H9 (cell line): ENCODE measurements around the gene MARCKS. TPM values are rescaled to one million over a fixed set of nuclear protein-coding genes. Genes with fewer than 3 reads are reported as not detected.

Experiments used
- DNase-seq: peaks from one replicate; pipeline ENCODE4 v3.0.0-alpha.2; 2017
- H2AFZ ChIP-seq: one replicate; pipeline ENCODE4 v1.6.1; 2013; ENCODE audit warnings: mild to moderate bottlenecking, low read length, control low read depth, moderate library complexity
- H2AK5ac ChIP-seq: 2 replicates; pipeline ENCODE4 v1.6.1; 2013; ENCODE audit warnings: low read length, control low read depth, mixed read lengths; ENCODE audit not compliant: insufficient read length
- H2BK120ac ChIP-seq: one replicate; pipeline ENCODE4 v1.6.1; 2013; ENCODE audit warnings: low read depth, mild to moderate bottlenecking, low read length, control low read depth, inconsistent platforms; ENCODE audit not compliant: poor library complexity, severe bottlenecking
- H2BK12ac ChIP-seq: 2 replicates; pipeline ENCODE4 v1.6.1; 2013; ENCODE audit warnings: low read length, control low read depth, mixed read lengths, low read depth; ENCODE audit not compliant: insufficient read length
- H2BK15ac ChIP-seq: 2 replicates; pipeline ENCODE4 v1.6.1; 2013; ENCODE audit warnings: low read depth, low read length, control low read depth
- H2BK20ac ChIP-seq: one replicate; pipeline ENCODE4 v1.6.1; 2013; ENCODE audit warnings: low read depth, mild to moderate bottlenecking, low read length, control low read depth, inconsistent platforms; ENCODE audit not compliant: poor library complexity, severe bottlenecking
- H2BK5ac ChIP-seq: 2 replicates; pipeline ENCODE4 v1.6.1; 2013; ENCODE audit warnings: low read length, control low read depth, mixed read lengths; ENCODE audit not compliant: insufficient read length
- H3K14ac ChIP-seq: 2 replicates; pipeline ENCODE4 v1.6.1; 2013; ENCODE audit warnings: low read length, control low read depth; ENCODE audit not compliant: insufficient read depth
- H3K18ac ChIP-seq: 2 replicates; pipeline ENCODE4 v1.6.1; 2013; ENCODE audit warnings: low read depth, mild to moderate bottlenecking, mixed read lengths, low read length, control low read depth; ENCODE audit not compliant: insufficient read length
- H3K23ac ChIP-seq: 2 replicates; pipeline ENCODE4 v1.6.1; 2013; ENCODE audit warnings: low read length, control low read depth, mixed read lengths, low read depth; ENCODE audit not compliant: insufficient read length
- H3K23me2 ChIP-seq: 2 replicates; pipeline ENCODE4 v1.6.1; 2013; ENCODE audit warnings: low read depth, mild to moderate bottlenecking, mixed read lengths, low read length, control low read depth; ENCODE audit not compliant: insufficient read length, poor library complexity, severe bottlenecking
- H3K27ac ChIP-seq: 2 replicates; pipeline ENCODE4 v1.5.1; 2013; ENCODE audit warnings: low read length, control low read depth, mixed read lengths, low read depth; ENCODE audit not compliant: insufficient read length
- H3K27me3 ChIP-seq: 2 replicates; pipeline ENCODE4 v1.6.1; 2013; ENCODE audit warnings: low read length, control low read depth, inconsistent platforms; ENCODE audit not compliant: insufficient read depth
- H3K4ac ChIP-seq: 2 replicates; pipeline ENCODE4 v1.6.1; 2013; ENCODE audit warnings: low read depth, mild to moderate bottlenecking, control low read depth, inconsistent platforms, low read length, moderate library complexity
- H3K4me1 ChIP-seq: 2 replicates; pipeline ENCODE4 v1.6.1; 2013; ENCODE audit warnings: low read length, control low read depth, inconsistent platforms; ENCODE audit not compliant: insufficient read depth
- H3K4me2 ChIP-seq: 2 replicates; pipeline ENCODE4 v1.6.1; 2013; ENCODE audit warnings: low read length, control low read depth, mixed read lengths; ENCODE audit not compliant: insufficient read length, insufficient read depth
- H3K56ac ChIP-seq: 2 replicates; pipeline ENCODE4 v1.6.1; 2013; ENCODE audit warnings: low read depth, mild to moderate bottlenecking, mixed read lengths, low read length, control low read depth; ENCODE audit not compliant: insufficient read length
- H3K79me1 ChIP-seq: 2 replicates; pipeline ENCODE4 v1.6.1; 2013; ENCODE audit warnings: low read depth, mild to moderate bottlenecking, moderate library complexity, low read length, control low read depth, inconsistent platforms; ENCODE audit not compliant: insufficient read depth, poor library complexity, severe bottlenecking
- H3K79me2 ChIP-seq: 2 replicates; pipeline ENCODE4 v1.6.1; 2013; ENCODE audit warnings: low read length, control low read depth, inconsistent platforms; ENCODE audit not compliant: insufficient read depth
- H3K9ac ChIP-seq: 2 replicates; pipeline ENCODE4 v1.6.1; 2013; ENCODE audit warnings: low read length, control low read depth, mixed read lengths; ENCODE audit not compliant: insufficient read length; ENCODE audit errors: extremely low read depth
- H3K9me3 ChIP-seq: one replicate; pipeline ENCODE4 v1.6.1; 2013; ENCODE audit warnings: low read depth, low read length, inconsistent platforms; ENCODE audit not compliant: control insufficient read depth
- H3T11ph ChIP-seq: one replicate; pipeline ENCODE4 v1.6.1; 2013; ENCODE audit warnings: mild to moderate bottlenecking, low read length, control low read depth, inconsistent platforms
- H4K20me1 ChIP-seq: one replicate; pipeline ENCODE4 v1.6.1; 2013; ENCODE audit not compliant: control insufficient read depth, insufficient read length, insufficient read depth
- H4K5ac ChIP-seq: 2 replicates; pipeline ENCODE4 v1.6.1; 2013; ENCODE audit warnings: low read depth, mild to moderate bottlenecking, mixed read lengths, low read length, control low read depth; ENCODE audit not compliant: insufficient read length
- H4K8ac ChIP-seq: replicated peaks from 2 replicates; pipeline ENCODE4 v1.6.1; 2013; ENCODE audit warnings: low read length, control low read depth, mixed read lengths, low read depth; ENCODE audit not compliant: insufficient read length
- H4K91ac ChIP-seq: 2 replicates; pipeline ENCODE4 v1.6.1; 2013; ENCODE audit warnings: low read depth, mild to moderate bottlenecking, moderate library complexity, mixed read lengths, low read length, control low read depth; ENCODE audit not compliant: insufficient read length
- H3K27ac Mint-ChIP-seq, 3 experiments: 2 replicates in 2 of 3; 3 replicates in 1 of 3; pipeline ENCODE4 v1.8.0; 2020 to 2021; ENCODE audit warnings: mixed read lengths in 3 of 3, mild to moderate bottlenecking in 1 of 3, moderate library complexity in 1 of 3
- H3K27me3 Mint-ChIP-seq: 2 replicates; pipeline ENCODE4 v1.8.0; 2021; ENCODE audit warnings: low read depth, mild to moderate bottlenecking, moderate library complexity, mixed read lengths
- H3K36me3 Mint-ChIP-seq, 3 experiments: 2 replicates in 2 of 3; 3 replicates in 1 of 3; pipeline ENCODE4 v1.8.0; 2020 to 2021; ENCODE audit warnings: low read depth in 3 of 3, mixed read lengths in 3 of 3; ENCODE audit not compliant: insufficient read depth in 1 of 3
- H3K4me1 Mint-ChIP-seq, 2 experiments: 2 replicates each; pipeline ENCODE4 v1.8.0; 2020; ENCODE audit warnings: mixed read lengths in 2 of 2
- H3K4me3 Mint-ChIP-seq, 2 experiments: 2 replicates in 1 of 2; 3 replicates in 1 of 2; pipeline ENCODE4 v1.8.0; 2020 to 2021; ENCODE audit warnings: mild to moderate bottlenecking in 2 of 2, mixed read lengths in 2 of 2, moderate library complexity in 1 of 2
- H3K9me3 Mint-ChIP-seq, 2 experiments: 2 replicates in 1 of 2; 3 replicates in 1 of 2; pipeline ENCODE4 v1.8.0; 2020; ENCODE audit warnings: mild to moderate bottlenecking in 2 of 2, mixed read lengths in 2 of 2, moderate library complexity in 1 of 2
- CTCF ChIP-seq: fragments of 200-600 bp; sonication (generic); conservative IDR thresholded peaks from 3 replicates; pipeline ENCODE4 v1.8.0; 2021; ENCODE audit warnings: antibody characterized with exemption, mild to moderate bottlenecking
- whole genome bisulfite sequencing: extraction: QIAGEN DNeasy Blood & Tissue Kit; methylation state at CpG from one replicate; pipeline ENCODE4 v1.1.7; 2013; ENCODE audit warnings: missing lambda C conversion rate, low lambda C conversion rate, mixed read lengths; ENCODE audit not compliant: insufficient read length; ENCODE audit errors: extremely low coverage; 5-methylcytosine and 5-hydroxymethylcytosine counted together
- total RNA-seq: library from RNA; stranded (reverse); gene quantifications from 2 replicates; pipeline ENCODE4 v1.2.1, GENCODE V29; 2021

Gene MARCKS
- total RNA-seq, 1 experiment from 2014 or later, result 164 TPM

GRCh38 chr6:113881478-113881980, 24.4 kb downstream of the MARCKS start:
- WGBS, result no CpG with 5 or more reads among the region's 2 CpGs
- no peak for DNase-seq
- TF ChIP-seq CTCF, result no peak
- Histone ChIP-seq H3K4ac (no peak overlapping the region), H3K4me2 (no peak overlapping the region), H3K18ac (no peak overlapping the region), H2AFZ (no peak overlapping the region), H3K79me2 (no peaks in the 10 kb centered on the region), H2BK20ac (no peak overlapping the region), H2BK12ac (no peak overlapping the region), H3K9me3 (no peaks in the 10 kb centered on the region), H4K91ac (no peak overlapping the region), H2BK15ac (no peak overlapping the region), H4K8ac (no peak overlapping the region), H3T11ph (no peak overlapping the region), H3K27me3 (no peaks in the 10 kb centered on the region), H3K14ac (no peak overlapping the region), H2BK5ac (no peak overlapping the region), H3K27ac (no peak overlapping the region), H3K56ac (no peak overlapping the region), H2BK120ac (no peak overlapping the region), H2AK5ac (no peak overlapping the region), H3K9ac (no peak overlapping the region), H4K20me1 (no peaks in the 10 kb centered on the region), H3K79me1 (no peaks in the 10 kb centered on the region), H3K23ac (no peak overlapping the region), H4K5ac (no peak overlapping the region), H3K4me1 (no peaks in the 10 kb centered on the region), H3K23me2 (no peaks in the 10 kb centered on the region)
- no peak overlapping the region for H3K4me3 Mint-ChIP-seq
- no peaks in the 10 kb centered on the region for H3K36me3 Mint-ChIP-seq
- peaks cover 0 to 4% of the 10 kb centered on the region in 2 experiments; a peak in 3 of 4 replicates for H3K4me1 Mint-ChIP-seq
- H3K27ac Mint-ChIP-seq, result no peak overlapping the region
- no peaks in the 10 kb centered on the region for H3K27me3 Mint-ChIP-seq
- H3K9me3 Mint-ChIP-seq, result no peaks in the 10 kb centered on the region
